HG02763 (cell line): Measurements from ENCODE around the gene PHKG1.
"Not testable (repeated sequence)": the region's sequence is repeated elsewhere in the genome, so short reads cannot be mapped to it uniquely, and the experiment has no call there.

Experiments
- ATAC-seq: cut with Tn5 transposase; IDR thresholded peaks from one replicate; pipeline ENCODE4 v1.9.1; 2021; ENCODE audit warnings: mild to moderate bottlenecking, moderate library complexity; ENCODE audit not compliant: unreplicated experiment

PHKG1 gene

DNA sequence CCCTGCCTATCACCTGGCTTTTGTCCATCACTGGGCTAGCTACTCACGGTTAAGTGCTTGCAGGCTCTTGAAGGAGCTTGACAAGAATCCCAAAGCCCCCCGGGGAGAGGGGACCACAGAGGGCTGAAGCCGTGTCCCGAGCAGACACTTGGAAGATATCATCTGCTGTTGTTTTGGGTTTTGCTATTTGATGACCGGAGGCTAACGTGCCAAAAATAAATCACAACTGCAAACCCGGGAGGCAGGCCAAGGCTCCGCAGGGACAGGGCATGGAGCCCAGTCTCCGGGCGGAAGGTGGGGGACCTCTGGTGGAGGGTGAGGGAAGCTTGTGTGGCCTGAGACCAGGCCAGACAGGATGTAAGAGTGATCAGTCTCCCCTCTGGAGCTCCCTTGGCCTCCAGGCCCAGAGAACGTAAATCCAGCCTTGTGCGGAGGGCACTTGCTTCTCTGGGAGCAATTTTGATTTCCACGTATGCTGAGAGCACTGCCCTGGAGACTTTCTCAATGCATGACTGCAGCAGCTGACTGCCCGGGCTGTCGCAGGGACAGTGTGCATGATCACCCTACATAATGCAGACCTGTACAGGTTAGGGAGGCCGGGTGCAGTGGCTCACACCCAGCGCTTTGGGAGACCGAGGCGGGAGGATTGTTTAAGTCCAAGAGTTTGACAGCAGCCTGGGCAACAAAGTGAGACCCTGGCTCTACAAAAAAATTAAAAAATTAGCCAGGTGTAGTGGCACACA is at the start of gene PHKG1:
TSS of gene PHKG1 (minus strand) at position 164 of the 743 bp plus-strand sequence. CDS start 4,011 bp downstream, outside the sequence.
- ATAC-seq = no peak

DNA sequence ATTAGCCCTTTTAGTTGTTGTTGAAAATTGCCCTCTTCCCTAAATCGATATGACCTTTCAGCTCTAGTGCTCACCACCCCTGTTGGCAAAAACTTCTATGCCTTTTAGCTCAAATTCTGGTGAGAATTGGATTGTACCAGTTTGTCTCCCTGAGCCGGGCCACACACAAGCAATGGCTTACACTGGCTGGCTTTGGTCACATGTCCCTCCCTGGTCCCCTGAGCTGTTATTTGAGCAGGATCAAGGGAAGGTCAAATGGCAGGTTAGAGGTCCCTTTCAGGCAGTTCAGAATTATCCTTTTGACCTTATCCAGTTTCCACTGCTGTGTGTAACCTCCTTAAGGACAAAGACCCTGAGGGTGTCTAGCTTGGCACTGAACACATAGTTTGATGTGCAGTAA is 38.3 kb upstream of the PHKG1 start:
- ATAC-seq = not testable (repeated sequence)

GRCh38 chr7:56127241-56127975 is 34.7 kb upstream of the PHKG1 start:
- ATAC-seq = no peak

GRCh38 chr7:56125831-56126230 is 33.1 kb upstream of the PHKG1 start:
- no peak for ATAC-seq

GRCh38 chr7:56124981-56125380 is 32.2 kb upstream of the PHKG1 start:
- no peak for ATAC-seq

- ATAC-seq = no peak
These were observed 28.7 kb upstream of the PHKG1 start for GRCh38 chr7:56121440-56121839.

- no peak for ATAC-seq
These were observed 23.2 kb upstream of the PHKG1 start, which contains the start of gene NUPR2 for GRCh38 chr7:56115852-56116538. Gene NUPR2 (minus strand): TSS chr7:56116417. CDS start chr7:56116314, 103 bp downstream.

DNA sequence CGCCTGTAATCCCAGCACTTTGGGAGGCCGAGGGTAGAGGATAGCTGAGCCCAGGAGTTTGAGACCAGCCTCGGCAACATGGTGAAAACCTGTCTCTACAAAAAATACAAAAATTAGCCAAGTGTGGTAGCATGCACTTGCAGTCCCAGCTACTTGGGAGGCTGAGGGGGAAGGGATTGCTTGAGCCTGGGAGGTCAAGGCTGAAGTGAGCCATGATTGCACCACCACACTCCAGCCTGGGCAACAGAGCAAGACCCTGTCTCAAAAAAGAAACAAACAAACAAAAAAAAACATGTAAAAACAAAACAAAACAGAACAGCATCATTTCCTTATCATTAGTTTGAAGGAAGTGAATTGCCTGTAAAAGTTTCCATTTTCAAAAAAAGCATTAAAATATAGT is 19.5 kb upstream of the PHKG1 start:
- ATAC-seq = not testable (repeated sequence)

GRCh38 chr7:56110611-56111010 is 17.9 kb upstream of the PHKG1 start:
- ATAC-seq = no peak

DNA sequence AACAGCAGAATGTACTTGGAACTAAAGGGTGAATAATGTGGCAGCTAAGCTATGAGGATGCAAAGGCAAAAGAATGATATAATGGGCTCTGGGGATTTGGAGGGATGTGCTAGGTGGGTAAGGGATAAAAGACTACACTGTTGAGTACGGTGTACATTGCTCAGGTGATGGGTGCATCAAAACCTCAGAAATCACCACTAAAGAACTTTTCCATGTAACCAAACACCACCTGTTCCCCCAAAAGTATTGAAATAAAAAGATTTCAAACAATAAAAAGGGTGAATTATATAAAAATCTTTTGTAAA is 15.2 kb upstream of the PHKG1 start:
- ATAC-seq = no peak

- ATAC-seq = peak; percentile 100
These were observed 13.6 kb upstream of the PHKG1 start, which contains the start of gene CHCHD2 for GRCh38 chr7:56106108-56107073. Gene CHCHD2 (minus strand): TSS chr7:56106476. CDS start chr7:56106413, 63 bp downstream.

DNA sequence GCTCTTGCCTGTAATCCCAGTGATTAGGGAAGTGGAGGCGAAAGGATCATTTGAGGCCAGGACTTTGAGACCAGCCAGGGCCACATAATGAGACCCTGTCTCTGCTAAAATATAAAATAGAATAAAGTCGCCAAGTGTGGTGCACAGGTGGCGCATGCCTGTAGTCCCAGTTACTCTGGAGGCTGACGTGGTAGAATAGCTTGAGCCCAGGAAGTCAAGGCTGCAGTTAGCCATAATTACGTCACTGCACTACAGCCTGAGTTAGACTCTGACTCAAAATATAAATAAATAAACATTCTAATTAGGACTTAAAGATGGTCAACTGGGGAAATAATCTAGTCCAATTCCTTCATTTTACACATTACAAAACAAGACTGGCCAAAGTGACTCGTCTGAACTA is 12.8 kb upstream of the PHKG1 start:
- peak; percentile 24 for ATAC-seq

- not testable (repeated sequence) for ATAC-seq
These were observed 11.4 kb upstream of the PHKG1 start for GRCh38 chr7:56104138-56104537.

DNA sequence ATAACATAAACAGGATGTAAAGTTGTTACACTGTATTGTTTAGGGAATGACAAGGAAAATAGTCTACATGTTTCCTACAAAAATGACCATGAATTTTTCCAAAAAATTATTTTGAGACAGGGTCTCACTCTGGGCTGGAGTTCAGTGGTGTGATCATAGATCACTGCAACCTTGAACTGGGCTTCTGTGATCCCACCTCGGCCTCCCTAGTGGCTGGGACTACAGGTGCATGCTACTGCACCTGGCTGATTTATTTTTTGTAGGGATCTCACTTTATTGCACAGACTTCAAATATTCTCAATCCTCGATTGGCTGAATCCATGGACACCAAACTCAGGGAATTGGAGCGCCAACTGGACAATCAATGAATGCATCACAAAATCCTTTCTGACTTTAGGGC is 6.9 kb upstream of the PHKG1 start:
- ATAC-seq = no peak

DNA sequence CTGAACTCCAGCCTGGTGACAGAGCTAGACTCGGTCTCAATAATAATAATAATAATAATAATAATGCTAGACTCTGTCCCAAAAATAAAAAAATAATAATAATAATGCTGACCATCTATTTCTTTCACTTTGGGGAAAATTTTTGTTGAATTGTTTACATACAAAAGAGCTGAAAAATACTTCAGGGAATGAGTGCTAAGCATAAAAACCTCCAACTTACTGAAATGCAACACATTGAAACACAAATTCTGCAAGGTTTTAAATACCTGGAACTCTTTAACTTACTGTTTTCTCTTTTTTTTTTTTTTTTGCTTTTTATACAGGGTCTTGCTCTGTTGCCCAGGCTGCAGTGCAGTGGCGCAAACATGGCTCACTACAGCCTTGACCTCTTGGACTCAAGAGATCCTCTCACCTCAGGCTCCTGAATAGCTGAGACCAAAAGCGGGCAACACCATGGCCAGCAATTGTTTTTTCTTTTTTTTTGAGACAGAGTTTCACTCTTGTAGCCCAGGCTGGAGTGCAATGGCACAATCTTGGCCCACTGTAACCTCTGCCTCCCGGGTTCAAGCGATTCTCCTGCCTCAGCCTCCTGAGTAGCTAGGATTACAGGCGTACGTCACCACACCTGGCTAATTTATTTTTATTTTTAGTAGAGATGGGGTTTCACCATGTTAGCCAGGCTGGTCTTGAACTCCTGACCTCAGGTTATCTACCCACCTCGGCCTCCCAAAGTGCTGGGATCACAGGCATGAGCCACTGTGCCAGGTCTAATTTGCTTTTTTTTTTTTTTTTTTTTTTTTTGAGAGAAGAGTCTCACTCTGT is 5.6 kb upstream of the PHKG1 start:
- not testable (repeated sequence) for ATAC-seq

- no peak for ATAC-seq
These were observed 4.9 kb upstream of the PHKG1 start for GRCh38 chr7:56097700-56098099.

GRCh38 chr7:56092388-56092787 is 364 bp downstream of the PHKG1 start:
- not testable (repeated sequence) for ATAC-seq

DNA sequence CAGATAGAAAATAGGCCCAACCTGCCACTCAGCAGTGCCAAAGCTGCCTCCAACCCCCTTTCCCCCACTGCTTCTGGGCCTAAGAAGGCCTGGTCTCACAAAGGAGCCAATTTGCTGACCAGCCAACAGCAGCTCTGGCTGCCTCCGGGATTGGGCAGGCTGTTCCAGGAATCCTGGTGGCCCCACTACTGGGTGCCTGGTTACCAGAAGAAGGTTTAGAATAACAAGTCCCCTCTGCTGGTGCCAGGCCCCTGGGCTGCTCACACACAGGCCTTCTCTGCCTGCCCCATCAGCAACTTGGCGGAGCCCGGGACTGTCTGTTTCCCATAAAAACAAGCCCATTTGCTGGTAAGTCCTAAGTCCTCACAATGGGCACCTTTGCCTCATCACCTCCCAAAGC is 1.2 kb downstream of the PHKG1 start:
- ATAC-seq = no peak

GRCh38 chr7:56087445-56087844 is 5.3 kb downstream of the PHKG1 start:
- no peak for ATAC-seq

DNA sequence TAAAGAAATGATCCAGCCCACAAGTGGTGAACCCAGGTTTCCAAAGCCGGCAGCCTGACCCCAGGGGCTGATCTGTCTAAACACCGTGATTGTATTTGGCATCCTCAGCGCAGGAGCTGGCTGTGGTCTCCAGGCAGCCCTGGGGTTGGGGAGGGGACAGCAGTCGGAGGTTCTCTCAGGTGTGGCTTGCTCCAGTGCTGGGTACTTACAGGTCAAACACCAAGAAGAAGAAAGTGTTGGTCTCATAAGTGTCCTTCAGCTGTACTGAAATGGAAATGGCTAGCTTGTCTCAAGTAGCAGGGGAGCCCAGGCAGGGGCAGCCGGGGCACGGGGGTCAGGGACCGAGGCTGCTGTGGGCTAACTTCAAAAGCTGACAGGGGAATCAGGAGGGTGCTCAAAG is 6.0 kb downstream of the PHKG1 start:
- ATAC-seq = no peak
